ENCODE results near the gene TNRC18. TPM values are rescaled to one million over a fixed set of nuclear protein-coding genes. Genes with fewer than 3 reads are reported as not detected.

TNRC18 gene
- total and polyA plus RNA-seq, 2 donors (not counting 1 experiment from before 2014, with no cell fraction given): 17.8 to 75.0 TPM

DNA sequence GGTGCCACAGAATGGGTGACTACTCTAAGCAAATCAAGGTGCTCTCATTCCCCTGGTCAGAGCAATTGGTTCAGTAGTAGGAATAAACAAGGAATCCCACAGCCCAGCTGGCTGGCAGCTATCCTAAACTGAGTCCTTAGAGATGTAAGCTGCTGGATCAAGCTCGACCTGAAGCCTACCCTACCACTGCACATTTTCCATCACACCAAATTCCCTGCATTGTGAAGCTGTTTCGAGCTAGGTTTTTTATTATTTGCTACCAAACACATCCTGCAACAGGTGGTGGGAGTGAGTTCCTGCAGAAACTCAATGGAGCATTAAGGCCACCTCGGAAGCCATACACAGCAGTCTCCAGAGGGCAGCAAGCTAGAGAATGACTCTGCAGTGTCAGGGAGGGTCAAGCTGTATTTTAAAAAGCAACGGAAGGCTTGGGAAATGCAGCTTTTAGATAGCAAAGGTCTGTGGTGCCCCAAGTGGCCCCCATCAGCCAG, 33.7 kb upstream of the TNRC18 start:
- H3K4me3 ChIP-seq (ENCODE audit: control extremely low read depth in 1 of 5, extremely low read depth in 1 of 5, insufficient read depth in 1 of 5, low read depth in 2 of 5, low read length in 4 of 5): no peak overlapping the region
- Mint-ChIP-seq H3K27me3 (peaks cover 16% of the 10 kb centered on the region), H3K4me3 (no peak overlapping the region), H3K9me3 (ENCODE audit: insufficient read depth) (no peaks in the 10 kb centered on the region), H3K4me1 (peaks cover 3% of the 10 kb centered on the region), H3K27ac (no peak overlapping the region)
- no peak for ATAC-seq (ENCODE audit: low read depth)
- no peak for DNase-seq
- POLR2A ChIA-PET: no interaction called here
- TF ChIP-seq, protein P1, sequence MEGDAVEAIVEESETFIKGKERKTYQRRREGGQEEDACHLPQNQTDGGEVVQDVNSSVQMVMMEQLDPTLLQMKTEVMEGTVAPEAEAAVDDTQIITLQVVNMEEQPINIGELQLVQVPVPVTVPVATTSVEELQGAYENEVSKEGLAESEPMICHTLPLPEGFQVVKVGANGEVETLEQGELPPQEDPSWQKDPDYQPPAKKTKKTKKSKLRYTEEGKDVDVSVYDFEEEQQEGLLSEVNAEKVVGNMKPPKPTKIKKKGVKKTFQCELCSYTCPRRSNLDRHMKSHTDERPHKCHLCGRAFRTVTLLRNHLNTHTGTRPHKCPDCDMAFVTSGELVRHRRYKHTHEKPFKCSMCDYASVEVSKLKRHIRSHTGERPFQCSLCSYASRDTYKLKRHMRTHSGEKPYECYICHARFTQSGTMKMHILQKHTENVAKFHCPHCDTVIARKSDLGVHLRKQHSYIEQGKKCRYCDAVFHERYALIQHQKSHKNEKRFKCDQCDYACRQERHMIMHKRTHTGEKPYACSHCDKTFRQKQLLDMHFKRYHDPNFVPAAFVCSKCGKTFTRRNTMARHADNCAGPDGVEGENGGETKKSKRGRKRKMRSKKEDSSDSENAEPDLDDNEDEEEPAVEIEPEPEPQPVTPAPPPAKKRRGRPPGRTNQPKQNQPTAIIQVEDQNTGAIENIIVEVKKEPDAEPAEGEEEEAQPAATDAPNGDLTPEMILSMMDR (IDR thresholded peaks at IDR 0.05): no peak
- no peak for TF ChIP-seq EZH2 (IDR thresholded peaks at IDR 0.05; ENCODE audit: borderline replicate concordance, insufficient read depth, low read depth, low read length, poor library complexity, severe bottlenecking)
- no peak overlapping the region for H3K27ac ChIP-seq (ENCODE audit: low read length in 2 of 2)
- H3K4me2 ChIP-seq (replicated peaks; ENCODE audit: low read depth, low read length, poor library complexity, severe bottlenecking): no peak overlapping the region
- H3K9ac ChIP-seq (ENCODE audit: low read length): no peak overlapping the region
- H3K27me3 ChIP-seq (replicated peaks in 1 of 4; ENCODE audit: control extremely low read depth in 1 of 4, control insufficient read depth in 3 of 4, insufficient read depth in 4 of 4, low read length in 3 of 4): peaks cover 0 to 27% (median 2%) of the 10 kb centered on the region in 4 experiments
- intact Hi-C loops (cut with micrococcal nuclease): no loop called here
- WGBS (ENCODE audit: insufficient coverage): 0% methylated on average over 2 of the region's 4 CpGs
- CTCF ChIA-PET: interaction anchor here (0.7 to 1.4 kb wide), 3 partner anchors 61 to 208 kb away, joined by 3 read pairs; no protein-coding TSS in a partner anchor
- no peak overlapping the region for H2AFZ ChIP-seq (ENCODE audit: insufficient read depth, low read depth, low read length, poor library complexity, severe bottlenecking)
- H3K36me3 ChIP-seq (replicated peaks in 1 of 2; ENCODE audit: control extremely low read depth in 1 of 2, control insufficient read depth in 1 of 2, extremely low read depth in 1 of 2, insufficient read depth in 2 of 2, low read length in 1 of 2): no peaks in the 10 kb centered on the region
- H4K20me1 ChIP-seq (ENCODE audit: control insufficient read depth, insufficient read depth, low read length, poor library complexity, severe bottlenecking): no peaks in the 10 kb centered on the region
- H3K9me3 ChIP-seq (ENCODE audit: control extremely low read depth in 1 of 3, control insufficient read depth in 2 of 3, insufficient read depth in 1 of 3, low read length in 2 of 3): peaks cover 0 to 16% (median 5%) of the 10 kb centered on the region in 3 donors
- no peaks in the 10 kb centered on the region for H3K79me2 ChIP-seq (ENCODE audit: control insufficient read depth, insufficient read depth, low read length)
- H3K4me1 ChIP-seq (ENCODE audit: control insufficient read depth in 2 of 2, insufficient read depth in 2 of 2, low read length in 2 of 2): peaks cover 8% of the 10 kb centered on the region in 2 donors

DNA sequence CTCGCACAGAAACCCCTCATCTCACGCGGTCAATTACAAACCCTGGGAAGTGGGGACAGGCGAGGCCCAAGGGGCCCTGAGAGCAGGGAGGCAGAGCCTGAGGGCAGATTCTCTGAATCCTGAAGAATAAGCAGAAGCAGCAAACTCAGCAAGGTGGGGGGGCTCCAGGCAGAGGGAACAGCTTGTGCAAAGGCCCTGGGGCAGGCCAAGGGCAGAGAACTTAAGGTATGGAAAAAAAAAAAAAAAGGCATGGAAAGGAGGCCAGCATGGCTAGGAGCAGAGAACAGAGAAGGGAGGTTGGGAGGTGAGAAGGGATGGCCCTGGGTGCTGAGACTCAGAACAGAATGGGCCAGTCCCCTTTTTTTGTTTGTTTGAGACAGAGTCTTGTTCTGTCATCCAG, 32.8 kb upstream of the TNRC18 start:
- H3K9ac ChIP-seq (ENCODE audit: low read length): no peak overlapping the region
- ATAC-seq (ENCODE audit: low read depth) (no peak), DNase-seq (no peak)
- no peak overlapping the region for H3K27ac Mint-ChIP-seq
- H3K79me2 ChIP-seq (ENCODE audit: control insufficient read depth, insufficient read depth, low read length): no peaks in the 10 kb centered on the region
- H2AFZ ChIP-seq (ENCODE audit: insufficient read depth, low read depth, low read length, poor library complexity, severe bottlenecking): no peak overlapping the region
- peaks cover 3% of the 10 kb centered on the region for H3K4me1 Mint-ChIP-seq
- no peak overlapping the region for H3K4me2 ChIP-seq (replicated peaks; ENCODE audit: low read depth, low read length, poor library complexity, severe bottlenecking)
- H3K27me3 Mint-ChIP-seq: peaks cover 16% of the 10 kb centered on the region
- no peaks in the 10 kb centered on the region for H3K9me3 Mint-ChIP-seq (ENCODE audit: insufficient read depth)
- CTCF ChIA-PET: no interaction called here
- H3K27me3 ChIP-seq (replicated peaks in 1 of 4; ENCODE audit: control extremely low read depth in 1 of 4, control insufficient read depth in 3 of 4, insufficient read depth in 4 of 4, low read length in 3 of 4): peaks cover 0 to 27% (median 2%) of the 10 kb centered on the region in 4 experiments
- POLR2A ChIA-PET: no interaction called here
- WGBS (ENCODE audit: insufficient coverage): 89% methylated on average over 4 of the region's 4 CpGs
- no peaks in the 10 kb centered on the region for H3K36me3 ChIP-seq (replicated peaks in 1 of 2; ENCODE audit: control extremely low read depth in 1 of 2, control insufficient read depth in 1 of 2, extremely low read depth in 1 of 2, insufficient read depth in 2 of 2, low read length in 1 of 2)
- peaks cover 8% of the 10 kb centered on the region in 2 donors for H3K4me1 ChIP-seq (ENCODE audit: control insufficient read depth in 2 of 2, insufficient read depth in 2 of 2, low read length in 2 of 2)
- no peak for TF ChIP-seq EZH2 (IDR thresholded peaks at IDR 0.05; ENCODE audit: borderline replicate concordance, insufficient read depth, low read depth, low read length, poor library complexity, severe bottlenecking)
- TF ChIP-seq, protein P1 (IDR thresholded peaks at IDR 0.05): no peak
- no peak overlapping the region for H3K4me3 Mint-ChIP-seq
- H4K20me1 ChIP-seq (ENCODE audit: control insufficient read depth, insufficient read depth, low read length, poor library complexity, severe bottlenecking): no peaks in the 10 kb centered on the region
- H3K9me3 ChIP-seq (ENCODE audit: control extremely low read depth in 1 of 3, control insufficient read depth in 2 of 3, insufficient read depth in 1 of 3, low read length in 2 of 3): peaks cover 0 to 16% (median 5%) of the 10 kb centered on the region in 3 donors
- intact Hi-C loops (cut with micrococcal nuclease): no loop called here
- no peak overlapping the region for H3K4me3 ChIP-seq (ENCODE audit: control extremely low read depth in 1 of 5, extremely low read depth in 1 of 5, insufficient read depth in 1 of 5, low read depth in 2 of 5, low read length in 4 of 5)
- no peak overlapping the region for H3K27ac ChIP-seq (ENCODE audit: low read length in 2 of 2)

Data from B cell (primary cell).